Measurements from ENCODE around the gene PCGF2. TPM values are rescaled to one million over a fixed set of nuclear protein-coding genes. Genes with fewer than 3 reads are reported as not detected.

Gene PCGF2
- total and polyA plus RNA-seq, 9 of the 15 experiments (the other 6 are each of a cell fraction or from before 2014, with no cell fraction given), result 1.3 to 33.4 (median 7.0) TPM

DNA sequence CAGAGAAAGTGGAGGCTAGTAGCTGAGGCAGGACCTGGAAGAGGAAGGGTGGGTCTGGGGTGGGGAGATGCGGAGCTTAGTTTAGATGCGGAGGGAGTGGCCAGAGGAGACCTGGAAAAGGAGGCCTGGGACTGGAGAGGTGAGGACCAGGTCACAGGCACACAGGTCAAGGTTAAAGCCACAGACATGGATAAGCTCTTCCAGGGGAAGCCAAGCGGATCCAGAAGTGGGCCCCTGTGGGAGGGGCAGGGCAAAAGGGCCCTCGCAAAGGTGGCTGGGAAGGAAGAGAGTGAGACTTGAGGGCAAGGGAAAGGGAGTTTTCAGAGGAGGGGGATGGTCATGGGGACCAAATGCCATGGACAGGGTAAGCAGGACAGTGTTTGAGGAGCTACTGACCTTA lies 57.0 kb downstream of the PCGF2 start:
- no peak overlapping the region for H3K4me2 ChIP-seq (ENCODE audit: insufficient read depth, low read length)
- no peaks in the 10 kb centered on the region for H3K79me2 ChIP-seq (ENCODE audit: control insufficient read depth, insufficient read depth, low read length)
- FAIRE-seq, result no peak
- no peaks in the 10 kb centered on the region for H3K9me1 ChIP-seq (ENCODE audit: control insufficient read depth, insufficient read depth, low read length)
- intact Hi-C loops (cut with micrococcal nuclease), result no loop called here
- ChIA-PET CTCF (ENCODE audit: low intra/inter-chr PET ratio) (no interaction called here), POLR2A (interaction anchor here (0.8 to 2.5 kb wide), 4 partner anchors 9 to 19 kb away, joined by 3 to 6 read pairs (median 5); partner anchors contain the start of gene MLLT6)
- H3K9ac ChIP-seq (ENCODE audit: insufficient read depth in 1 of 2, low read depth in 2 of 2, low read length in 2 of 2), result peak overlapping the region in 1 of 2 experiments; percentile 41; a peak in 1 of 4 replicates
- no TSS peak for BruUV-seq (replicated peaks)
- peak; percentile 32 for ATAC-seq
- peaks cover 0 to 18% of the 10 kb centered on the region in 2 experiments; a peak in 2 of 5 replicates for H3K4me1 ChIP-seq (replicated peaks in 1 of 2; ENCODE audit: control insufficient read depth in 2 of 2, insufficient read depth in 2 of 2, low read length in 2 of 2)
- H3K27ac ChIP-seq (ENCODE audit: extremely low read depth, low read depth, low read length), result no peak overlapping the region
- peak overlapping the region; percentile 47 for H2AFZ ChIP-seq (ENCODE audit: low read depth, low read length)
- no peak overlapping the region for H3K4me3 ChIP-seq
- TF ChIP-seq CBX2 (IDR thresholded peaks at IDR 0.05; ENCODE audit: insufficient read depth, low read length, poor library complexity, severe bottlenecking) (no peak), HDAC8 (tag; IDR thresholded peaks at IDR 0.05) (no peak)
- H3K27me3 ChIP-seq (ENCODE audit: control insufficient read depth in 2 of 2, insufficient read depth in 2 of 2, low read length in 2 of 2), result no peaks in the 10 kb centered on the region
- 44% methylated on average over 2 of the region's 4 CpGs for WGBS (ENCODE audit: insufficient coverage, low coverage, missing lambda C conversion rate)
- no peak for DNase-seq (ENCODE audit: extremely low read depth in 1 of 4, low spot score in 3 of 4)
- in situ Hi-C loops (cut with MboI), result no loop called here
- H4K20me1 ChIP-seq (replicated peaks; ENCODE audit: control insufficient read depth, insufficient read depth, low read length), result no peaks in the 10 kb centered on the region
- no peaks in the 10 kb centered on the region for H3K9me3 ChIP-seq (replicated peaks; ENCODE audit: control insufficient read depth, insufficient read depth, low read depth, low read length)
- H3K36me3 ChIP-seq (ENCODE audit: control insufficient read depth, insufficient read depth, low read length), result no peaks in the 10 kb centered on the region

DNA sequence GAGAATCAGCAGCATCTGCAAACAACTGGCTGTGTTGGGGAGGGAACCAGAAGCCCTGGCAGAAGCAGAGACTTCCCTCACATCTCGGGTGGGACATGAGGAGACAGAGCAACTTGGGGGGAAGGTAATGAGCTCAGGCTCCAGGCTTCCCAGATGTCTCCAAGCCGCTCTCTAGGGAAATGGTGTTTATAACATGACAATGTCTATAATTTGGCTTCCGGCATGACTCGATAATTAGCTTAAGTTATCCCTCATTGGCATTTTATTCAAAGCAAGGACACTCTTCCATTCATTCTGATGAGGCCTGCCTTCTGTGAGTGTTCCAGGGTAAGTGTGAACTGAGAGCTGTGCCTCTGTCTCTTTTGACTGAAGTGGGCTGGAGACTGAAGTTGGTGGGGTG lies 57.8 kb downstream of the PCGF2 start:
- no TSS peak for BruUV-seq (replicated peaks)
- H3K27me3 ChIP-seq (ENCODE audit: control insufficient read depth in 2 of 2, insufficient read depth in 2 of 2, low read length in 2 of 2), result no peaks in the 10 kb centered on the region
- H3K9me3 ChIP-seq (replicated peaks; ENCODE audit: control insufficient read depth, insufficient read depth, low read depth, low read length), result no peaks in the 10 kb centered on the region
- DNase-seq (ENCODE audit: extremely low read depth in 1 of 4, low spot score in 3 of 4) (no peak), FAIRE-seq (no peak), ATAC-seq (no peak)
- H3K36me3 ChIP-seq (ENCODE audit: control insufficient read depth, insufficient read depth, low read length), result no peaks in the 10 kb centered on the region
- no peak overlapping the region for H3K4me3 ChIP-seq
- ChIA-PET POLR2A (interaction anchor here (1.9 to 2.5 kb wide), 2 partner anchors 10 to 14 kb away, joined by 6 read pairs; partner anchors contain the start of gene MLLT6), CTCF (ENCODE audit: low intra/inter-chr PET ratio) (no interaction called here)
- H3K9me1 ChIP-seq (ENCODE audit: control insufficient read depth, insufficient read depth, low read length), result no peaks in the 10 kb centered on the region
- in situ Hi-C loops (cut with MboI) (no loop called here), intact Hi-C loops (cut with micrococcal nuclease) (no loop called here)
- H2AFZ ChIP-seq (ENCODE audit: low read depth, low read length), result peak overlapping the region; percentile 17; the same call in 1 of the 2 replicates
- no peak overlapping the region; a peak in 1 of 4 replicates for H3K9ac ChIP-seq (ENCODE audit: insufficient read depth in 1 of 2, low read depth in 2 of 2, low read length in 2 of 2)
- H3K79me2 ChIP-seq (ENCODE audit: control insufficient read depth, insufficient read depth, low read length), result no peaks in the 10 kb centered on the region
- H4K20me1 ChIP-seq (replicated peaks; ENCODE audit: control insufficient read depth, insufficient read depth, low read length), result no peaks in the 10 kb centered on the region
- WGBS (ENCODE audit: insufficient coverage, low coverage, missing lambda C conversion rate), result 70% methylated on average over 4 of the region's 4 CpGs
- H3K4me1 ChIP-seq (replicated peaks in 1 of 2; ENCODE audit: control insufficient read depth in 2 of 2, insufficient read depth in 2 of 2, low read length in 2 of 2), result peaks cover 0 to 15% of the 10 kb centered on the region in 2 experiments; a peak in 2 of 5 replicates
- no peak overlapping the region for H3K27ac ChIP-seq (ENCODE audit: extremely low read depth, low read depth, low read length)
- H3K4me2 ChIP-seq (ENCODE audit: insufficient read depth, low read length), result no peak overlapping the region
- TF ChIP-seq, protein P1, sequence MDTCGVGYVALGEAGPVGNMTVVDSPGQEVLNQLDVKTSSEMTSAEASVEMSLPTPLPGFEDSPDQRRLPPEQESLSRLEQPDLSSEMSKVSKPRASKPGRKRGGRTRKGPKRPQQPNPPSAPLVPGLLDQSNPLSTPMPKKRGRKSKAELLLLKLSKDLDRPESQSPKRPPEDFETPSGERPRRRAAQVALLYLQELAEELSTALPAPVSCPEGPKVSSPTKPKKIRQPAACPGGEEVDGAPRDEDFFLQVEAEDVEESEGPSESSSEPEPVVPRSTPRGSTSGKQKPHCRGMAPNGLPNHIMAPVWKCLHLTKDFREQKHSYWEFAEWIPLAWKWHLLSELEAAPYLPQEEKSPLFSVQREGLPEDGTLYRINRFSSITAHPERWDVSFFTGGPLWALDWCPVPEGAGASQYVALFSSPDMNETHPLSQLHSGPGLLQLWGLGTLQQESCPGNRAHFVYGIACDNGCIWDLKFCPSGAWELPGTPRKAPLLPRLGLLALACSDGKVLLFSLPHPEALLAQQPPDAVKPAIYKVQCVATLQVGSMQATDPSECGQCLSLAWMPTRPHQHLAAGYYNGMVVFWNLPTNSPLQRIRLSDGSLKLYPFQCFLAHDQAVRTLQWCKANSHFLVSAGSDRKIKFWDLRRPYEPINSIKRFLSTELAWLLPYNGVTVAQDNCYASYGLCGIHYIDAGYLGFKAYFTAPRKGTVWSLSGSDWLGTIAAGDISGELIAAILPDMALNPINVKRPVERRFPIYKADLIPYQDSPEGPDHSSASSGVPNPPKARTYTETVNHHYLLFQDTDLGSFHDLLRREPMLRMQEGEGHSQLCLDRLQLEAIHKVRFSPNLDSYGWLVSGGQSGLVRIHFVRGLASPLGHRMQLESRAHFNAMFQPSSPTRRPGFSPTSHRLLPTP (IDR thresholded peaks at IDR 0.05; ENCODE audit: borderline replicate concordance, extremely low read depth, insufficient read length), result no peak
- TF ChIP-seq, protein P2, sequence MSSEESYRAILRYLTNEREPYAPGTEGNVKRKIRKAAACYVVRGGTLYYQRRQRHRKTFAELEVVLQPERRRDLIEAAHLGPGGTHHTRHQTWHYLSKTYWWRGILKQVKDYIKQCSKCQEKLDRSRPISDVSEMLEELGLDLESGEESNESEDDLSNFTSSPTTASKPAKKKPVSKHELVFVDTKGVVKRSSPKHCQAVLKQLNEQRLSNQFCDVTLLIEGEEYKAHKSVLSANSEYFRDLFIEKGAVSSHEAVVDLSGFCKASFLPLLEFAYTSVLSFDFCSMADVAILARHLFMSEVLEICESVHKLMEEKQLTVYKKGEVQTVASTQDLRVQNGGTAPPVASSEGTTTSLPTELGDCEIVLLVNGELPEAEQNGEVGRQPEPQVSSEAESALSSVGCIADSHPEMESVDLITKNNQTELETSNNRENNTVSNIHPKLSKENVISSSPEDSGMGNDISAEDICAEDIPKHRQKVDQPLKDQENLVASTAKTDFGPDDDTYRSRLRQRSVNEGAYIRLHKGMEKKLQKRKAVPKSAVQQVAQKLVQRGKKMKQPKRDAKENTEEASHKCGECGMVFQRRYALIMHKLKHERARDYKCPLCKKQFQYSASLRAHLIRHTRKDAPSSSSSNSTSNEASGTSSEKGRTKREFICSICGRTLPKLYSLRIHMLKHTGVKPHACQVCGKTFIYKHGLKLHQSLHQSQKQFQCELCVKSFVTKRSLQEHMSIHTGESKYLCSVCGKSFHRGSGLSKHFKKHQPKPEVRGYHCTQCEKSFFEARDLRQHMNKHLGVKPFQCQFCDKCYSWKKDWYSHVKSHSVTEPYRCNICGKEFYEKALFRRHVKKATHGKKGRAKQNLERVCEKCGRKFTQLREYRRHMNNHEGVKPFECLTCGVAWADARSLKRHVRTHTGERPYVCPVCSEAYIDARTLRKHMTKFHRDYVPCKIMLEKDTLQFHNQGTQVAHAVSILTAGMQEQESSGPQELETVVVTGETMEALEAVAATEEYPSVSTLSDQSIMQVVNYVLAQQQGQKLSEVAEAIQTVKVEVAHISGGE (CRISPR knock-in tag; IDR thresholded peaks at IDR 0.05), result no peak
- no peak for TF ChIP-seq ZC3H11A (IDR thresholded peaks at IDR 0.05; ENCODE audit: low read depth, low read length)

Data from K562 (cell line).